ENCODE measurements around the gene REXO1. TPM values are rescaled to one million over a fixed set of nuclear protein-coding genes. Genes with fewer than 3 reads are reported as not detected.

The REXO1 gene
- total RNA-seq, 1 experiment from 2014 or later: 61.1 TPM

DNA sequence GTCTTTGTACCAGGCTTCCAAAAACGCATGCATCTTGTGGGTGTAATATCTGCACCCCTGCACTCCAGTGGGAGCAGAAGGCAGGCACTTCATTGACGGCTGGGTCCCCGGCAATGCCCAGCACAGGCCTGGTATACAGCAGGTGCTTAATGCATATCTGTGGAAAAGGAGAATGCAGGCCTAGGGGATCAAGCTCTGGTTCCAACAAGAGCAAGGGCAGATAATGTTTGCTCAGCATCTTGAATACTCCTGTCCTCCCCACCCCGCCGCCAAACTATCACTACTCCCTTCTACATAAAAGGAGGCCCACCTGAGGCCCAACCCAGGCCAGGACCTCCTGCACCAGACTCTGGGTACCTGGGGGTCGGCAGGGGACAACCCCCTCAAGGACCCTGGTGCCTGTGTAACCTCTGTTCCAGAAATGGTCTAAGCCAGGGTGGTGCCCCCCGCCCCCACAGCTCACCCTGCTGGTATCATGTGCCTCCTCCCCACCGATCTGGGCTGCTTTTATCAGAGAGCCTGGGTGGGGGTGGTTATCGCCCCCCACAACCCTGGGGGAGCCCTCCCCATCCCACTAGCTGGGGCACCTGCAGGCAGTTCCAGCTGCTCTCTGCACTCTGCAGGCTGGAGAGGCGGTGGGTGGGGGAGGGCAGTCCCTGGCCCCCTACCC lies 10.3 kb upstream of the REXO1 start (continued):
- TF ChIP-seq, protein P1, sequence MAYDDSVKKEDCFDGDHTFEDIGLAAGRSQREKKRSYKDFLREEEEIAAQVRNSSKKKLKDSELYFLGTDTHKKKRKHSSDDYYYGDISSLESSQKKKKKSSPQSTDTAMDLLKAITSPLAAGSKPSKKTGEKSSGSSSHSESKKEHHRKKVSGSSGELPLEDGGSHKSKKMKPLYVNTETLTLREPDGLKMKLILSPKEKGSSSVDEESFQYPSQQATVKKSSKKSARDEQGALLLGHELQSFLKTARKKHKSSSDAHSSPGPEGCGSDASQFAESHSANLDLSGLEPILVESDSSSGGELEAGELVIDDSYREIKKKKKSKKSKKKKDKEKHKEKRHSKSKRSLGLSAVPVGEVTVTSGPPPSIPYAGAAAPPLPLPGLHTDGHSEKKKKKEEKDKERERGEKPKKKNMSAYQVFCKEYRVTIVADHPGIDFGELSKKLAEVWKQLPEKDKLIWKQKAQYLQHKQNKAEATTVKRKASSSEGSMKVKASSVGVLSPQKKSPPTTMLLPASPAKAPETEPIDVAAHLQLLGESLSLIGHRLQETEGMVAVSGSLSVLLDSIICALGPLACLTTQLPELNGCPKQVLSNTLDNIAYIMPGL (CRISPR knock-in tag; IDR thresholded peaks at IDR 0.05): 0 out of 2 replicates have a peak, but pooled peaks have one; percentile 19

DNA sequence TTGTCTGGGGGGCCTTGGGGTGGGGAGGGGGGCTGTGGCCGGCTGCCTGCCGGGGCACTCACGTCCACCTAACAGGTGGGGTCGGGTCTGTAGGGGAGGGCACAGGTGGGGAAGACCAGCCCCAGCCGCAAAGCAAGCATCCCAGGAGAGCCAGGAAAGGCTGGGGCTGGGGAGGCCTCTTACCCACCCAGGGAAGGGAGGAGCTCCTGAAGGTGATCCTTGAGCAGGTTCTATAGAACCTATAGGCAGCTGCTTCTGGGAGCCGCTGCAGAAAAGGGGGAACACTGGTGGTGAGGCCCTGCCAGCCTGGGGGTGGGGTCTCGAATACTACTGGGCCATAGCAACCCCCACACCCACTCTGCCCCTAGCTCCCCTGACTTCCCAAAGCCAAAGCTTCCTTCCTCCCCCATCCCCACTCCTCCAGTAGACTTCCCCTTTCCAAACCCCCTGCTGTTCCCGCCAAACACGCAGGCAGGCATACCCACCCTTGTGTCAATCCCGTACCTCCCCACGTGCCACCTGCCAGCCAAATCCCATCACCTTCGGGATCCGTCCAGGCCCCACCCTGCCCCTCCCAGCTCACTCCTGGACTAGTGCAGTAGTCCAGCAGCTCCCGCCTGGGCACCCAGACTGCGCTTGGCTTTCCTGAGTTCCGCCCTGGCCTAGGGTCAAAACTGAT lies 9.5 kb upstream of the REXO1 start:
- ChIA-PET POLR2A (interaction anchor here (0.5 kb wide), 1 partner anchor 357 kb away, joined by 3 read pairs; no protein-coding TSS in a partner anchor), CTCF (interaction anchor here (1.2 to 8.2 kb wide), 11 partner anchors 9 to 367 kb away, joined by 4 to 70 read pairs (median 6); partner anchors contain the start of genes ABHD17A, REEP6 and REXO1)
- TF ChIP-seq FOXJ3 (CRISPR knock-in tag; IDR thresholded peaks at IDR 0.05; ENCODE audit: borderline replicate concordance) (no peak), KAT7 (CRISPR knock-in tag; IDR thresholded peaks at IDR 0.05; ENCODE audit: borderline replicate concordance) (no peak), ZBTB21 (CRISPR knock-in tag; IDR thresholded peaks at IDR 0.05; ENCODE audit: borderline replicate concordance) (no peak), NR1H2 (CRISPR knock-in tag; IDR thresholded peaks at IDR 0.05) (no peak), CREB1 (CRISPR knock-in tag; IDR thresholded peaks at IDR 0.05) (no peak), ZSCAN18 (CRISPR knock-in tag; IDR thresholded peaks at IDR 0.05) (no peak), HMGA2 (CRISPR knock-in tag; IDR thresholded peaks at IDR 0.05) (no peak), NFE2L1 (CRISPR knock-in tag; IDR thresholded peaks at IDR 0.05) (no peak)
- TF ChIP-seq, protein P2, sequence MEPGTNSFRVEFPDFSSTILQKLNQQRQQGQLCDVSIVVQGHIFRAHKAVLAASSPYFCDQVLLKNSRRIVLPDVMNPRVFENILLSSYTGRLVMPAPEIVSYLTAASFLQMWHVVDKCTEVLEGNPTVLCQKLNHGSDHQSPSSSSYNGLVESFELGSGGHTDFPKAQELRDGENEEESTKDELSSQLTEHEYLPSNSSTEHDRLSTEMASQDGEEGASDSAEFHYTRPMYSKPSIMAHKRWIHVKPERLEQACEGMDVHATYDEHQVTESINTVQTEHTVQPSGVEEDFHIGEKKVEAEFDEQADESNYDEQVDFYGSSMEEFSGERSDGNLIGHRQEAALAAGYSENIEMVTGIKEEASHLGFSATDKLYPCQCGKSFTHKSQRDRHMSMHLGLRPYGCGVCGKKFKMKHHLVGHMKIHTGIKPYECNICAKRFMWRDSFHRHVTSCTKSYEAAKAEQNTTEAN (CRISPR knock-in tag; IDR thresholded peaks at IDR 0.05): no peak
- TF ChIP-seq, protein P3, sequence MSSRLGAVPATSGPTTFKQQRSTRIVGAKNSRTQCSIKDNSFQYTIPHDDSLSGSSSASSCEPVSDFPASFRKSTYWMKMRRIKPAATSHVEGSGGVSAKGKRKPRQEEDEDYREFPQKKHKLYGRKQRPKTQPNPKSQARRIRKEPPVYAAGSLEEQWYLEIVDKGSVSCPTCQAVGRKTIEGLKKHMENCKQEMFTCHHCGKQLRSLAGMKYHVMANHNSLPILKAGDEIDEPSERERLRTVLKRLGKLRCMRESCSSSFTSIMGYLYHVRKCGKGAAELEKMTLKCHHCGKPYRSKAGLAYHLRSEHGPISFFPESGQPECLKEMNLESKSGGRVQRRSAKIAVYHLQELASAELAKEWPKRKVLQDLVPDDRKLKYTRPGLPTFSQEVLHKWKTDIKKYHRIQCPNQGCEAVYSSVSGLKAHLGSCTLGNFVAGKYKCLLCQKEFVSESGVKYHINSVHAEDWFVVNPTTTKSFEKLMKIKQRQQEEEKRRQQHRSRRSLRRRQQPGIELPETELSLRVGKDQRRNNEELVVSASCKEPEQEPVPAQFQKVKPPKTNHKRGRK (CRISPR knock-in tag; IDR thresholded peaks at IDR 0.05; ENCODE audit: borderline replicate concordance): no peak
- DNase-seq (ENCODE audit: low spot score): no peak
- Mint-ChIP-seq H3K4me3 (peak overlapping the region; percentile 53), H3K9me3 (no peaks in the 10 kb centered on the region), H3K27ac (no peak overlapping the region), H3K4me1 (peaks cover 50% of the 10 kb centered on the region), H3K36me3 (no peaks in the 10 kb centered on the region), H3K27me3 (ENCODE audit: low read depth) (peaks cover 11% of the 10 kb centered on the region)
- ATAC-seq: no peak

GRCh38 chr19:1856698-1857603 lies 8.7 kb upstream of the REXO1 start:
- peak; percentile 70 for DNase-seq (ENCODE audit: low spot score)
- POLR2A ChIA-PET: no interaction called here
- Mint-ChIP-seq H3K9me3 (no peaks in the 10 kb centered on the region), H3K4me1 (peaks cover 54% of the 10 kb centered on the region), H3K36me3 (no peaks in the 10 kb centered on the region), H3K27me3 (ENCODE audit: low read depth) (peaks cover 7% of the 10 kb centered on the region), H3K4me3 (peak overlapping the region; percentile 53), H3K27ac (no peak overlapping the region)
- ATAC-seq: peak; percentile 6
- CTCF ChIA-PET: interaction anchor here (0.6 to 8.2 kb wide), 11 partner anchors 8 to 366 kb away, joined by 3 to 70 read pairs (median 5); partner anchors contain the start of genes ABHD17A, REEP6 and REXO1
- TF ChIP-seq USF2 (CRISPR knock-in tag; IDR thresholded peaks at IDR 0.05) (peak; percentile 62; the same call in 1 of the 2 replicates), SMAD3 (CRISPR knock-in tag; IDR thresholded peaks at IDR 0.05; ENCODE audit: borderline replicate concordance) (no peak), ZNF138 (CRISPR knock-in tag; conservative IDR thresholded peaks at IDR 0.05) (no peak), RELA (CRISPR knock-in tag; IDR thresholded peaks at IDR 0.05; ENCODE audit: borderline replicate concordance) (peak; percentile 48; the same call in 1 of the 2 replicates), MXD4 (CRISPR knock-in tag; IDR thresholded peaks at IDR 0.05; ENCODE audit: borderline replicate concordance) (no peak), NR3C1 (CRISPR knock-in tag; conservative IDR thresholded peaks at IDR 0.05; ENCODE audit: low read depth) (no peak), ZNF219 (CRISPR knock-in tag; IDR thresholded peaks at IDR 0.05; ENCODE audit: borderline replicate concordance) (no peak), ZNF396 (CRISPR knock-in tag; IDR thresholded peaks at IDR 0.05; ENCODE audit: borderline replicate concordance) (no peak)

Measured in WTC11 (cell line).